ENCODE measurements around the gene KIF1B. TPM values are rescaled to one million over a fixed set of nuclear protein-coding genes. Genes with fewer than 3 reads are reported as not detected.

Gene KIF1B
- polyA plus RNA-seq, 1 of the 3 experiments (the other 2 are of a cell fraction): 6.8 TPM

DNA sequence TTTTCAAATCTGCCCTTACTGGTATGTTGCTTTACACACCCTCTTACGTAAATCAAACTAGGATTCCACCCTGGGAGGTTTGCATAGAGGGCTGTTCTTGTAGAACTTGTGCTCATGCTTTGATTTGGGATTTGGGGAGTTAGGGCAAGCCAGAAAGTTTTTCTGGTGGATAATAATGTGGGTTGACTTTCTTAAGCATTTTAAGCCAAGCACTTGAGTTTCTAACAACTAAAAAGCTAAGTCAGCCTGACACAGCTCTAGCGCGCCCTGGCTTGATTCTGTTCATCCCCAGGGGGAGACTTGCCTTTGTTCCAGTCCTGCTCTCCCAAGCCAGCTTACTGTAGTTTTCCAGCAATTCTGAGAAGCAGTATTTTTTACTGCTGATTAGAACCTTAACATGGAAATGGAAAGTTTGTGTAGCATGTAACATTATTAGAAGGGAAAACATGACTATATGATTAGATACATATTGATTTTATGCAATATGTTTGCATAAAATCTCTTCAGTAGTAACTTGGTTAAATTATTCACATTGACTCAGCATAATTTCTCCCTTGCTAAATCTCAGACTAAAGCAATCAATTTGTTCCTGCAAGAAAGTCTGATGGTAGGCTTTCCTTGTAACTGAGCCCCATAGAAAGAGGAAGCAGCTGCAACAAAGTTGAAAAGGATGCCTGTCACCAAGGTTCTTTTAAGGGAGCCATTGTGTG lies 177.5 kb downstream of the KIF1B start:
- H3K9me2 ChIP-seq: no peaks in the 10 kb centered on the region
- 68% methylated on average over 3 of the region's 3 CpGs for WGBS (ENCODE audit: low lambda C conversion rate)
- H3K79me2 ChIP-seq (ENCODE audit: insufficient read depth): no peaks in the 10 kb centered on the region
- no peaks in the 10 kb centered on the region for H3K36me3 ChIP-seq (replicated peaks in 1 of 2; ENCODE audit: control insufficient read depth in 1 of 2, insufficient read depth in 2 of 2, low read length in 1 of 2)
- no peak for TF ChIP-seq MXI1 (IDR thresholded peaks at IDR 0.05; ENCODE audit: low read depth, low read length)
- no peak for TF ChIP-seq EZH2phosphoT487 (IDR thresholded peaks at IDR 0.05; ENCODE audit: borderline replicate concordance, low read depth)
- TF ChIP-seq JUND (IDR thresholded peaks at IDR 0.05): peak; percentile 28
- TF ChIP-seq, protein P1, sequence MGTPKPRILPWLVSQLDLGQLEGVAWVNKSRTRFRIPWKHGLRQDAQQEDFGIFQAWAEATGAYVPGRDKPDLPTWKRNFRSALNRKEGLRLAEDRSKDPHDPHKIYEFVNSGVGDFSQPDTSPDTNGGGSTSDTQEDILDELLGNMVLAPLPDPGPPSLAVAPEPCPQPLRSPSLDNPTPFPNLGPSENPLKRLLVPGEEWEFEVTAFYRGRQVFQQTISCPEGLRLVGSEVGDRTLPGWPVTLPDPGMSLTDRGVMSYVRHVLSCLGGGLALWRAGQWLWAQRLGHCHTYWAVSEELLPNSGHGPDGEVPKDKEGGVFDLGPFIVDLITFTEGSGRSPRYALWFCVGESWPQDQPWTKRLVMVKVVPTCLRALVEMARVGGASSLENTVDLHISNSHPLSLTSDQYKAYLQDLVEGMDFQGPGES (IDR thresholded peaks at IDR 0.05; ENCODE audit: low read depth, low read length): no peak
- TF ChIP-seq, protein P2, sequence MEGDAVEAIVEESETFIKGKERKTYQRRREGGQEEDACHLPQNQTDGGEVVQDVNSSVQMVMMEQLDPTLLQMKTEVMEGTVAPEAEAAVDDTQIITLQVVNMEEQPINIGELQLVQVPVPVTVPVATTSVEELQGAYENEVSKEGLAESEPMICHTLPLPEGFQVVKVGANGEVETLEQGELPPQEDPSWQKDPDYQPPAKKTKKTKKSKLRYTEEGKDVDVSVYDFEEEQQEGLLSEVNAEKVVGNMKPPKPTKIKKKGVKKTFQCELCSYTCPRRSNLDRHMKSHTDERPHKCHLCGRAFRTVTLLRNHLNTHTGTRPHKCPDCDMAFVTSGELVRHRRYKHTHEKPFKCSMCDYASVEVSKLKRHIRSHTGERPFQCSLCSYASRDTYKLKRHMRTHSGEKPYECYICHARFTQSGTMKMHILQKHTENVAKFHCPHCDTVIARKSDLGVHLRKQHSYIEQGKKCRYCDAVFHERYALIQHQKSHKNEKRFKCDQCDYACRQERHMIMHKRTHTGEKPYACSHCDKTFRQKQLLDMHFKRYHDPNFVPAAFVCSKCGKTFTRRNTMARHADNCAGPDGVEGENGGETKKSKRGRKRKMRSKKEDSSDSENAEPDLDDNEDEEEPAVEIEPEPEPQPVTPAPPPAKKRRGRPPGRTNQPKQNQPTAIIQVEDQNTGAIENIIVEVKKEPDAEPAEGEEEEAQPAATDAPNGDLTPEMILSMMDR (IDR thresholded peaks at IDR 0.05): peak; percentile 28; the same call in 1 of the 2 replicates
- 0 out of 2 replicates have a peak, but pooled peaks have one; percentile 10 for TF ChIP-seq FOSL2 (IDR thresholded peaks at IDR 0.05; ENCODE audit: borderline replicate concordance, low read depth)
- TF ChIP-seq RFX5 (IDR thresholded peaks at IDR 0.05; ENCODE audit: low read length): no peak
- TF ChIP-seq GABPA (IDR thresholded peaks at IDR 0.05; ENCODE audit: low read depth): no peak
- TF ChIP-seq RXRA (IDR thresholded peaks at IDR 0.05; ENCODE audit: borderline replicate concordance, low read depth): no peak
- TF ChIP-seq YY1 (IDR thresholded peaks at IDR 0.05; ENCODE audit: low read depth): 0 out of 2 replicates have a peak, but pooled peaks have one; percentile 18
- peaks cover 0 to 9% of the 10 kb centered on the region in 2 experiments; a peak in 1 of 4 replicates for H3K4me1 ChIP-seq (ENCODE audit: control insufficient read depth in 1 of 2, insufficient read depth in 2 of 2, low read depth in 1 of 2, low read length in 1 of 2)
- DNase-seq: no peak
- peak overlapping the region; percentile 86 for H2AFZ ChIP-seq (ENCODE audit: low read depth)
- POLR2A ChIA-PET: interaction anchor here (0.7 to 2.2 kb wide), 2 partner anchors 11 to 42 kb away, joined by 3 to 9 read pairs; partner anchors contain the start of genes CENPS and PGD
- CTCF ChIA-PET: interaction anchor here (1.1 to 3.6 kb wide), 4 partner anchors 10 to 42 kb away, joined by 6 to 19 read pairs (median 16); partner anchors contain the start of genes CENPS and PGD
- H3K27ac ChIP-seq (ENCODE audit: low read depth in 2 of 2, low read length in 1 of 2): peak overlapping the region; percentile 54 to 90
- H4K20me1 ChIP-seq (ENCODE audit: insufficient read depth): no peaks in the 10 kb centered on the region
- peak overlapping the region; percentile 69 for H3K4me2 ChIP-seq
- no peaks in the 10 kb centered on the region for H3K27me3 ChIP-seq (ENCODE audit: insufficient read depth)
- peaks cover 13% of the 10 kb centered on the region for H3F3A ChIP-seq (replicated peaks; ENCODE audit: insufficient read depth)
- peak overlapping the region in 1 of 2 experiments; percentile 51; a peak in 2 of 4 replicates for H3K4me3 ChIP-seq (ENCODE audit: low read depth in 2 of 2, low read length in 1 of 2)
- no peaks in the 10 kb centered on the region for H3K9me3 ChIP-seq
- peak overlapping the region; percentile 58 for H3K9ac ChIP-seq

DNA sequence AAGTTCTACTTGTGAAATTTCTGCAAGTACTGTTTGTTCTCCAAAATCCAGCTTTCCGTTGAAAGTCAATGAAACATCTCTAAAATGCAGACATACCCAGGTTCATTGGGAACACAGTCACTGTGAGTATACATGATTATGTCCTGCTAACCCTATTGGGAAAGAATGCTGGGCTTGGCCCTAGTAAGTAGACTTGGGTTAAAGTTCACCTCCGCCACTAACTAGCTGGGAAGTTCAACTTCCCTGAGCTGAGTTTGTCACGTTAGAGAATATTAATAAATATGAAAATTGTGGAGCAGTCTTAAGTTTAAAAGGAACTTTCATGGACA lies 178.0 kb downstream of the KIF1B start:
- Histone ChIP-seq H3K9me2 (no peaks in the 10 kb centered on the region), H3K4me1 (ENCODE audit: control insufficient read depth in 1 of 2, insufficient read depth in 2 of 2, low read depth in 1 of 2, low read length in 1 of 2) (peaks cover 0 to 9% of the 10 kb centered on the region in 2 experiments; a peak in 1 of 4 replicates), H3K36me3 (replicated peaks in 1 of 2; ENCODE audit: control insufficient read depth in 1 of 2, insufficient read depth in 2 of 2, low read length in 1 of 2) (no peaks in the 10 kb centered on the region), H4K20me1 (ENCODE audit: insufficient read depth) (no peaks in the 10 kb centered on the region), H2AFZ (ENCODE audit: low read depth) (peak overlapping the region; percentile 86), H3K27me3 (ENCODE audit: insufficient read depth) (no peaks in the 10 kb centered on the region), H3K79me2 (ENCODE audit: insufficient read depth) (no peaks in the 10 kb centered on the region), H3K9me3 (no peaks in the 10 kb centered on the region), H3K27ac (ENCODE audit: low read depth in 2 of 2, low read length in 1 of 2) (peak overlapping the region in 1 of 2 experiments; percentile 90; a peak in 2 of 4 replicates), H3K4me2 (peak overlapping the region; percentile 69; the same call in 1 of the 2 replicates), H3F3A (replicated peaks; ENCODE audit: insufficient read depth) (peaks cover 13% of the 10 kb centered on the region), H3K9ac (no peak overlapping the region), H3K4me3 (ENCODE audit: low read depth in 2 of 2, low read length in 1 of 2) (no peak overlapping the region; a peak in 1 of 4 replicates)
- ChIA-PET CTCF (interaction anchor here (1.1 to 3.6 kb wide), 3 partner anchors 11 to 41 kb away, joined by 6 to 18 read pairs (median 15); partner anchors contain the start of gene PGD), POLR2A (interaction anchor here (0.7 to 2.2 kb wide), 2 partner anchors 11 to 42 kb away, joined by 3 to 9 read pairs; partner anchors contain the start of genes CENPS and PGD)
- DNase-seq: no peak
- WGBS (ENCODE audit: low lambda C conversion rate): 98% methylated on average over 3 of the region's 3 CpGs
- TF ChIP-seq CHD2 (IDR thresholded peaks at IDR 0.05; ENCODE audit: low read length, partially characterized antibody) (no peak), EZH2phosphoT487 (IDR thresholded peaks at IDR 0.05; ENCODE audit: borderline replicate concordance, low read depth) (no peak), POLR2AphosphoS5 (IDR thresholded peaks at IDR 0.05; ENCODE audit: low read depth, low read length) (no peak), RAD21 (IDR thresholded peaks at IDR 0.05; ENCODE audit: low read length) (no peak), SIN3A (IDR thresholded peaks at IDR 0.05; ENCODE audit: borderline replicate concordance, low read depth, low read length) (no peak), ELF1 (IDR thresholded peaks at IDR 0.05) (no peak), RFX5 (IDR thresholded peaks at IDR 0.05; ENCODE audit: low read length) (no peak), SMC3 (IDR thresholded peaks at IDR 0.05; ENCODE audit: low read depth, low read length) (no peak), MXI1 (IDR thresholded peaks at IDR 0.05; ENCODE audit: low read depth, low read length) (no peak), GATA2 (CRISPR knock-in tag; IDR thresholded peaks at IDR 0.05) (no peak)
- TF ChIP-seq, protein P1 (IDR thresholded peaks at IDR 0.05; ENCODE audit: low read depth, low read length): no peak
- TF ChIP-seq, protein P2 (IDR thresholded peaks at IDR 0.05): no peak
- TF ChIP-seq, protein P3, sequence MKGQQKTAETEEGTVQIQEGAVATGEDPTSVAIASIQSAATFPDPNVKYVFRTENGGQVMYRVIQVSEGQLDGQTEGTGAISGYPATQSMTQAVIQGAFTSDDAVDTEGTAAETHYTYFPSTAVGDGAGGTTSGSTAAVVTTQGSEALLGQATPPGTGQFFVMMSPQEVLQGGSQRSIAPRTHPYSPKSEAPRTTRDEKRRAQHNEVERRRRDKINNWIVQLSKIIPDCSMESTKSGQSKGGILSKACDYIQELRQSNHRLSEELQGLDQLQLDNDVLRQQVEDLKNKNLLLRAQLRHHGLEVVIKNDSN (IDR thresholded peaks at IDR 0.05; ENCODE audit: borderline replicate concordance, low read depth): no peak

Data from SK-N-SH (cell line).